Activated T-helper 2 cell treated with anti-CD3 and anti-CD28 coated beads, Interferon-gamma antibody, Interleukin-2, Interleukin-4, amounts not matched to agents 10 μg/mL and 5 μg/mL and 100 μg/mL, durations not matched to agents 14 hours and 24 hours and 36 hours (primary cell): ENCODE measurements around the gene PPIL6. TPM values are rescaled to one million over a fixed set of nuclear protein-coding genes. Genes with fewer than 3 reads are reported as not detected.

Experiments used
- total RNA-seq: library from RNA; stranded (reverse); gene quantifications from 2 replicates; pipeline ENCODE4 v1.2.3, GENCODE V29; 2022

The PPIL6 gene
- total RNA-seq, 1 donor from 2014 or later, result 0.32 TPM

Other genes with a start within 250 kb of the PPIL6 start
- gene CD164, start 58.2 kb downstream of the PPIL6 start, total RNA-seq, result 206 and 207 TPM in 2 replicates
- gene SMPD2, start 96 bp upstream of the PPIL6 start, total RNA-seq, result 14.7 and 17.5 TPM in 2 replicates
- gene MICAL1, start 15.1 kb upstream of the PPIL6 start, total RNA-seq, result 47.8 and 51.8 TPM in 2 replicates
- 17.7 and 18.8 TPM in 2 replicates for gene ZBTB24, start 42.6 kb upstream of the PPIL6 start, total RNA-seq